ENCODE results near the gene INO80.

The INO80 gene

GRCh38 chr15:41105348-41106334, 10.4 kb downstream of the INO80 start:
- Histone ChIP-seq H3K27ac (no peak overlapping the region), H3K4me3 (ENCODE audit: low read depth, low read length) (no peak overlapping the region), H3K36me3 (peaks cover 12% of the 10 kb centered on the region), H3K9me3 (ENCODE audit: severe bottlenecking) (no peaks in the 10 kb centered on the region), H3K27me3 (ENCODE audit: insufficient read depth, low read depth, severe bottlenecking) (no peaks in the 10 kb centered on the region)
- TF ChIP-seq, protein P1, sequence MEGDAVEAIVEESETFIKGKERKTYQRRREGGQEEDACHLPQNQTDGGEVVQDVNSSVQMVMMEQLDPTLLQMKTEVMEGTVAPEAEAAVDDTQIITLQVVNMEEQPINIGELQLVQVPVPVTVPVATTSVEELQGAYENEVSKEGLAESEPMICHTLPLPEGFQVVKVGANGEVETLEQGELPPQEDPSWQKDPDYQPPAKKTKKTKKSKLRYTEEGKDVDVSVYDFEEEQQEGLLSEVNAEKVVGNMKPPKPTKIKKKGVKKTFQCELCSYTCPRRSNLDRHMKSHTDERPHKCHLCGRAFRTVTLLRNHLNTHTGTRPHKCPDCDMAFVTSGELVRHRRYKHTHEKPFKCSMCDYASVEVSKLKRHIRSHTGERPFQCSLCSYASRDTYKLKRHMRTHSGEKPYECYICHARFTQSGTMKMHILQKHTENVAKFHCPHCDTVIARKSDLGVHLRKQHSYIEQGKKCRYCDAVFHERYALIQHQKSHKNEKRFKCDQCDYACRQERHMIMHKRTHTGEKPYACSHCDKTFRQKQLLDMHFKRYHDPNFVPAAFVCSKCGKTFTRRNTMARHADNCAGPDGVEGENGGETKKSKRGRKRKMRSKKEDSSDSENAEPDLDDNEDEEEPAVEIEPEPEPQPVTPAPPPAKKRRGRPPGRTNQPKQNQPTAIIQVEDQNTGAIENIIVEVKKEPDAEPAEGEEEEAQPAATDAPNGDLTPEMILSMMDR (IDR thresholded peaks at IDR 0.05; ENCODE audit: low read depth, low read length): no peak
- no peak for DNase-seq

GRCh38 chr15:41104234-41104633, 11.8 kb downstream of the INO80 start:
- TF ChIP-seq, protein P1 (IDR thresholded peaks at IDR 0.05; ENCODE audit: low read depth, low read length): no peak
- no peak for DNase-seq

GRCh38 chr15:41102854-41103253, 13.2 kb downstream of the INO80 start:
- no peak overlapping the region for H3K27ac ChIP-seq
- DNase-seq: no peak
- H3K9me3 ChIP-seq (ENCODE audit: severe bottlenecking): no peaks in the 10 kb centered on the region
- H3K4me3 ChIP-seq (ENCODE audit: low read depth, low read length): no peak overlapping the region
- no peaks in the 10 kb centered on the region for H3K27me3 ChIP-seq (ENCODE audit: insufficient read depth, low read depth, severe bottlenecking)
- TF ChIP-seq, protein P1 (IDR thresholded peaks at IDR 0.05; ENCODE audit: low read depth, low read length): no peak
- peaks cover 9% of the 10 kb centered on the region for H3K36me3 ChIP-seq

More at GRCh38 chr15:41104234-41104633, 11.8 kb downstream of the INO80 start:
- no peak overlapping the region for H3K27ac ChIP-seq
- H3K9me3 ChIP-seq (ENCODE audit: severe bottlenecking): no peaks in the 10 kb centered on the region
- no peak overlapping the region for H3K4me3 ChIP-seq (ENCODE audit: low read depth, low read length)
- peaks cover 10% of the 10 kb centered on the region; the same call in 1 of the 2 replicates for H3K36me3 ChIP-seq
- H3K27me3 ChIP-seq (ENCODE audit: insufficient read depth, low read depth, severe bottlenecking): no peaks in the 10 kb centered on the region

GRCh38 chr15:41096178-41096577, 19.9 kb downstream of the INO80 start:
- TF ChIP-seq, protein P1 (IDR thresholded peaks at IDR 0.05; ENCODE audit: low read depth, low read length): no peak
- Histone ChIP-seq H3K27ac (no peak overlapping the region), H3K9me3 (ENCODE audit: severe bottlenecking) (no peaks in the 10 kb centered on the region), H3K36me3 (peaks cover 60% of the 10 kb centered on the region), H3K27me3 (ENCODE audit: insufficient read depth, low read depth, severe bottlenecking) (no peaks in the 10 kb centered on the region), H3K4me3 (ENCODE audit: low read depth, low read length) (no peak overlapping the region)
- no peak for DNase-seq

DNA sequence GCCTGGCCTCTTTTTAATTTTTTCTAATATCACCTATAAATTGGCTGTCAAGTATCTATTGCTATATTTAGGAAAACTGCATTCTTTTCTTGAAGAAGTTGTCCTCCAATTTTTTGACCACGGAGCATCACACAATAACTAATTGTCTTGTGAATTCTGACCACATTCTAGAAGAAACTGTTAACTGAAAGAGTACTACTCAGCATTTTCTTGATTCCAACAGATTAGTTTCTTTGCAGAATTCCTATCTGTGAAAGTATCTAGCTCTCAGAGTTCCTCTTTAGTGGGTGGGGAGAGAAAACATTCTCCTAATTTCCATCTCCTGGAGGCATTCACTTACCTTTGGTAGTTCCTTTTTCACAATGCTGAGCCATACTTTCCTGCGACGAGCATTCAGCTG, 31.1 kb downstream of the INO80 start:
- Histone ChIP-seq H3K4me3 (ENCODE audit: low read depth, low read length) (no peak overlapping the region), H3K27me3 (ENCODE audit: insufficient read depth, low read depth, severe bottlenecking) (no peaks in the 10 kb centered on the region), H3K27ac (no peak overlapping the region), H3K36me3 (peaks cover 85% of the 10 kb centered on the region), H3K9me3 (ENCODE audit: severe bottlenecking) (no peaks in the 10 kb centered on the region)
- no peak for DNase-seq
- TF ChIP-seq, protein P1 (IDR thresholded peaks at IDR 0.05; ENCODE audit: low read depth, low read length): no peak
